Astrocyte (in vitro differentiated cells and primary cell): ENCODE data around the gene CXADR. TPM values are rescaled to one million over a fixed set of nuclear protein-coding genes. Genes with fewer than 3 reads are reported as not detected.

Source experiments
- DNase-seq: peaks from one replicate; pipeline ENCODE4 v3.0.0-alpha.2; 2010; ENCODE audit warnings: low read depth
- FAIRE-seq: peaks from 2 replicates; lab custom pipeline; 2011; peaks lifted over from hg19 to GRCh38; lab: Jason Lieb, UNC
- H2AFZ ChIP-seq: 2 replicates; pipeline ENCODE4 v1.6.0; 2012; ENCODE audit warnings: low read depth, low read length, inconsistent platforms
- H3K27ac ChIP-seq: 2 replicates; pipeline ENCODE4 v1.5.1; 2011; ENCODE audit warnings: low read depth, low read length, inconsistent platforms
- H3K27me3 ChIP-seq: 2 replicates; pipeline ENCODE4 v1.6.0; 2011; ENCODE audit warnings: low read length, inconsistent platforms; ENCODE audit not compliant: insufficient read depth
- H3K36me3 ChIP-seq: 2 replicates; pipeline ENCODE4 v1.5.1; 2011; ENCODE audit warnings: low read length, inconsistent platforms; ENCODE audit not compliant: insufficient read depth
- H3K4me1 ChIP-seq: 2 replicates; pipeline ENCODE4 v1.5.1; 2011; ENCODE audit warnings: low read length, inconsistent platforms; ENCODE audit not compliant: insufficient read depth
- H3K4me2 ChIP-seq: 2 replicates; pipeline ENCODE4 v1.6.0; 2012; ENCODE audit warnings: low read length, inconsistent platforms
- H3K4me3 ChIP-seq: 2 replicates; pipeline ENCODE4 v1.5.1; 2011; ENCODE audit warnings: low read depth, mild to moderate bottlenecking, low read length, inconsistent platforms; ENCODE audit not compliant: insufficient read depth
- H3K79me2 ChIP-seq: 2 replicates; pipeline ENCODE4 v1.6.0; 2012; ENCODE audit warnings: mild to moderate bottlenecking, low read length, inconsistent platforms; ENCODE audit not compliant: insufficient read depth
- H3K9ac ChIP-seq: 2 replicates; pipeline ENCODE4 v1.6.0; 2012; ENCODE audit warnings: mild to moderate bottlenecking, low read length, inconsistent platforms
- H3K9me3 ChIP-seq: 2 replicates; pipeline ENCODE4 v1.5.1; 2012; ENCODE audit warnings: low read depth, mild to moderate bottlenecking, low read length, inconsistent platforms; ENCODE audit not compliant: insufficient read depth
- H4K20me1 ChIP-seq: 2 replicates; pipeline ENCODE4 v1.6.0; 2012; ENCODE audit warnings: low read length, inconsistent platforms; ENCODE audit not compliant: insufficient read depth
- H3K27ac Mint-ChIP-seq: one replicate; pipeline ENCODE4 v1.8.0; 2021; ENCODE audit warnings: mild to moderate bottlenecking, mixed read lengths; ENCODE audit not compliant: unreplicated experiment
- H3K27me3 Mint-ChIP-seq: one replicate; pipeline ENCODE4 v1.8.0; 2021; ENCODE audit warnings: low read depth, mixed read lengths; ENCODE audit not compliant: unreplicated experiment
- H3K36me3 Mint-ChIP-seq: one replicate; pipeline ENCODE4 v1.8.0; 2021; ENCODE audit warnings: low read depth, mixed read lengths; ENCODE audit not compliant: unreplicated experiment
- H3K4me1 Mint-ChIP-seq: one replicate; pipeline ENCODE4 v1.8.0; 2021; ENCODE audit warnings: low read depth, mixed read lengths; ENCODE audit not compliant: unreplicated experiment
- H3K4me3 Mint-ChIP-seq: one replicate; pipeline ENCODE4 v1.8.0; 2021; ENCODE audit warnings: mild to moderate bottlenecking, moderate library complexity, mixed read lengths; ENCODE audit not compliant: unreplicated experiment
- H3K9me3 Mint-ChIP-seq: one replicate; pipeline ENCODE4 v1.8.0; 2021; ENCODE audit warnings: mild to moderate bottlenecking, mixed read lengths; ENCODE audit not compliant: unreplicated experiment
- CTCF ChIP-seq: IDR thresholded peaks from 2 replicates; pipeline ENCODE4 v1.5.1; 2011; ENCODE audit warnings: low read depth, mild to moderate bottlenecking, inconsistent platforms, low read length, moderate library complexity; ENCODE audit not compliant: insufficient read depth
- EZH2 ChIP-seq: IDR thresholded peaks from 2 replicates; pipeline ENCODE4 v1.6.1; 2012; ENCODE audit warnings: mild to moderate bottlenecking, low read length, inconsistent platforms; ENCODE audit not compliant: insufficient read depth
- total RNA-seq: library from RNA; stranded (reverse); gene quantifications from 2 replicates; pipeline ENCODE4 v1.2.1, GENCODE V29; 2021

Gene CXADR
- total RNA-seq, 1 donor from 2014 or later: 30.6 TPM

DNA sequence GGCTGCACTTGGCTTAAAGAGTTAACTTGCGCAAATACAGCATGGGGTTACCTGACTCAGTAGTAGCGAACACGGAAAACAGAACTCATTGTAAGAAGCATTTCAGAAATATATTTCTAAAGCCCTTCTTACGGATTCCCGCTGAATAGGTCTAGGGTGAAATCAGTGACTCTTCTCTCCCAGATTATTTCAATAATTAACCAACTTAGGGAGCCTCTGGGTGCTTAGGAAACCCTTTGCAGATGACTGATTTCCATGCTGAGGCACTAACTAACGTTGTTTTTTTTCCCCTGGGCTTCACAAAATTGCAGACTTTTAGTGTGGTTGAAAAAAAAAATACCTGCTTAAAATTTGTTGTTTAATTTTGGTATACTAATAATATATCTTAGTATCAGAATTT, 59.6 kb downstream of the CXADR start:
- H3K4me2 ChIP-seq: no peak overlapping the region
- no peak for FAIRE-seq
- no peak for DNase-seq
- no peak for TF ChIP-seq EZH2
- no peak for TF ChIP-seq CTCF
- H3K36me3 ChIP-seq: no peaks in the 10 kb centered on the region
- Mint-ChIP-seq H3K4me3 (no peak overlapping the region), H3K27me3 (no peaks in the 10 kb centered on the region), H3K4me1 (peaks cover 1% of the 10 kb centered on the region), H3K9me3 (no peaks in the 10 kb centered on the region), H3K27ac (no peak overlapping the region), H3K36me3 (peaks cover 2% of the 10 kb centered on the region)
- H2AFZ ChIP-seq: no peak overlapping the region
- H3K4me1 ChIP-seq: no peaks in the 10 kb centered on the region
- H3K27ac ChIP-seq: no peak overlapping the region
- no peak overlapping the region for H3K4me3 ChIP-seq
- H3K9me3 ChIP-seq: no peaks in the 10 kb centered on the region
- no peak overlapping the region for H3K9ac ChIP-seq
- no peaks in the 10 kb centered on the region for H3K27me3 ChIP-seq
- H3K79me2 ChIP-seq: no peaks in the 10 kb centered on the region
- no peaks in the 10 kb centered on the region for H4K20me1 ChIP-seq

- Histone ChIP-seq H3K27me3 (no peaks in the 10 kb centered on the region), H4K20me1 (no peaks in the 10 kb centered on the region), H3K9me3 (no peaks in the 10 kb centered on the region), H3K79me2 (no peaks in the 10 kb centered on the region), H3K4me1 (no peaks in the 10 kb centered on the region), H3K9ac (no peak overlapping the region), H2AFZ (no peak overlapping the region), H3K4me2 (no peak overlapping the region), H3K27ac (no peak overlapping the region), H3K4me3 (no peak overlapping the region), H3K36me3 (no peaks in the 10 kb centered on the region)
- H3K9me3 Mint-ChIP-seq: no peaks in the 10 kb centered on the region
- TF ChIP-seq CTCF (no peak), EZH2 (no peak)
- no peak overlapping the region for H3K4me3 Mint-ChIP-seq
- no peak for FAIRE-seq
- H3K4me1 Mint-ChIP-seq: peaks cover 1% of the 10 kb centered on the region
- no peak overlapping the region for H3K27ac Mint-ChIP-seq
- DNase-seq: no peak
- no peaks in the 10 kb centered on the region for H3K27me3 Mint-ChIP-seq
- peaks cover 2% of the 10 kb centered on the region for H3K36me3 Mint-ChIP-seq
Measured at GRCh38 chr21:17575076-17575475, 62.2 kb downstream of the CXADR start.

GRCh38 chr21:17576080-17576835, 63.4 kb downstream of the CXADR start:
- Histone ChIP-seq H3K9me3 (no peaks in the 10 kb centered on the region), H4K20me1 (no peaks in the 10 kb centered on the region), H3K36me3 (no peaks in the 10 kb centered on the region), H3K27ac (no peak overlapping the region), H3K9ac (no peak overlapping the region), H3K4me2 (no peak overlapping the region), H3K4me3 (no peak overlapping the region), H2AFZ (no peak overlapping the region), H3K27me3 (no peaks in the 10 kb centered on the region), H3K79me2 (no peaks in the 10 kb centered on the region), H3K4me1 (no peaks in the 10 kb centered on the region)
- Mint-ChIP-seq H3K4me1 (peaks cover 1% of the 10 kb centered on the region), H3K36me3 (peaks cover 2% of the 10 kb centered on the region), H3K27ac (no peak overlapping the region), H3K9me3 (no peaks in the 10 kb centered on the region), H3K4me3 (no peak overlapping the region), H3K27me3 (no peaks in the 10 kb centered on the region)
- no peak for DNase-seq
- FAIRE-seq: no peak
- TF ChIP-seq CTCF: no peak
